ENCODE data around the gene CREBBP. TPM values are rescaled to one million over a fixed set of nuclear protein-coding genes. Genes with fewer than 3 reads are reported as not detected.
A peak's percentile ranks its signal among the peaks of the same experiment; 100 is the strongest.

CREBBP gene
- total RNA-seq, 1 donor from 2014 or later, result 109 TPM

DNA sequence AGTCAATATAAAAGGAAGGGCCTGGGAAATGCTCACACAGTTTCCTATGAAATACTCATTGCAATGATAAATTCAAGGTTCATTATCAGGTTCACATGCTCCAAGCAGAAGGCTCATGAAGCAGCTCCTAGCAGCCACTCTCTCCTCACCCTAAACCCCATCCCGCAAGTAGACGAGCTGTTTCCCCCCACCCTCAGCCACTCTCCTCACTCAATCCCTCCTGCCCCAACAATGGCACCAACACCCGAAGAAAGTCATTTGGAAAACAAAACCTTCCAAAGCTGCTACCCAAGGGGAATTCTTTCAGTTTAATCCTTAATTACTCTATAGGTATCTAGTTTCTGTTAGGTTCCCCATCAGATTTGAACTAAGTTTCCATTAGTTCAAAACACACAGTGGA is 69.7 kb downstream of the CREBBP start:
- TF ChIP-seq, protein P1, sequence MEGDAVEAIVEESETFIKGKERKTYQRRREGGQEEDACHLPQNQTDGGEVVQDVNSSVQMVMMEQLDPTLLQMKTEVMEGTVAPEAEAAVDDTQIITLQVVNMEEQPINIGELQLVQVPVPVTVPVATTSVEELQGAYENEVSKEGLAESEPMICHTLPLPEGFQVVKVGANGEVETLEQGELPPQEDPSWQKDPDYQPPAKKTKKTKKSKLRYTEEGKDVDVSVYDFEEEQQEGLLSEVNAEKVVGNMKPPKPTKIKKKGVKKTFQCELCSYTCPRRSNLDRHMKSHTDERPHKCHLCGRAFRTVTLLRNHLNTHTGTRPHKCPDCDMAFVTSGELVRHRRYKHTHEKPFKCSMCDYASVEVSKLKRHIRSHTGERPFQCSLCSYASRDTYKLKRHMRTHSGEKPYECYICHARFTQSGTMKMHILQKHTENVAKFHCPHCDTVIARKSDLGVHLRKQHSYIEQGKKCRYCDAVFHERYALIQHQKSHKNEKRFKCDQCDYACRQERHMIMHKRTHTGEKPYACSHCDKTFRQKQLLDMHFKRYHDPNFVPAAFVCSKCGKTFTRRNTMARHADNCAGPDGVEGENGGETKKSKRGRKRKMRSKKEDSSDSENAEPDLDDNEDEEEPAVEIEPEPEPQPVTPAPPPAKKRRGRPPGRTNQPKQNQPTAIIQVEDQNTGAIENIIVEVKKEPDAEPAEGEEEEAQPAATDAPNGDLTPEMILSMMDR (IDR thresholded peaks at IDR 0.05), result no peak
- Mint-ChIP-seq H3K9me3 (ENCODE audit: unreplicated experiment) (no peaks in the 10 kb centered on the region), H3K4me1 (ENCODE audit: unreplicated experiment) (peaks cover 10% of the 10 kb centered on the region), H3K27me3 (ENCODE audit: unreplicated experiment) (no peaks in the 10 kb centered on the region), H3K4me3 (ENCODE audit: unreplicated experiment) (no peak overlapping the region), H3K36me3 (ENCODE audit: unreplicated experiment) (peaks cover 29% of the 10 kb centered on the region), H3K27ac (ENCODE audit: unreplicated experiment) (no peak overlapping the region)
- DNase-seq (ENCODE audit: extremely low spot score, unreplicated experiment), result no peak

DNA sequence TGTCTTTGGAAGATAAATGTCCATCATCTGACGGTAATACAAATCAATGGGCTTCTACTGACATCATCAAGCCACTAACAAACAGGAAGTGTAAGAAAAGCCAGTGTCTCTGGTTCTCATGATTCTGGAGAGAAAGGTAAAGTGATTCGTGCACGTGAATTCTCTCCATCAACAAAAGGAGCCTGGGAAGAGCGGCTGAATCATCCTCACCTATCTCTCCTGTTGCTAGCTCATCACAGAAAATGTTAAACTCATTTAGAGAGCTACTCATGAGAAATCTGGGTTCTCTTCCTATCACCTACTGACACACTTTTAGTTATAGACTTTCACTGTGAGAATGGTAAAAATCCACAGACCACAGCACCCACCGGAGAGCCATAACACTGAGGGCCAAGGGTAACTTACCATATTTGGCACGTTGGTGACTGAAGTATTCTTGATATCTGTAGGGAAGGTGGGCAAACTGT is 70.3 kb downstream of the CREBBP start:
- Mint-ChIP-seq H3K4me1 (ENCODE audit: unreplicated experiment) (peaks cover 10% of the 10 kb centered on the region), H3K36me3 (ENCODE audit: unreplicated experiment) (peaks cover 29% of the 10 kb centered on the region), H3K9me3 (ENCODE audit: unreplicated experiment) (no peaks in the 10 kb centered on the region), H3K27ac (ENCODE audit: unreplicated experiment) (no peak overlapping the region), H3K27me3 (ENCODE audit: unreplicated experiment) (no peaks in the 10 kb centered on the region), H3K4me3 (ENCODE audit: unreplicated experiment) (no peak overlapping the region)
- TF ChIP-seq, protein P1 (IDR thresholded peaks at IDR 0.05), result no peak
- no peak for DNase-seq (ENCODE audit: extremely low spot score, unreplicated experiment)

DNA sequence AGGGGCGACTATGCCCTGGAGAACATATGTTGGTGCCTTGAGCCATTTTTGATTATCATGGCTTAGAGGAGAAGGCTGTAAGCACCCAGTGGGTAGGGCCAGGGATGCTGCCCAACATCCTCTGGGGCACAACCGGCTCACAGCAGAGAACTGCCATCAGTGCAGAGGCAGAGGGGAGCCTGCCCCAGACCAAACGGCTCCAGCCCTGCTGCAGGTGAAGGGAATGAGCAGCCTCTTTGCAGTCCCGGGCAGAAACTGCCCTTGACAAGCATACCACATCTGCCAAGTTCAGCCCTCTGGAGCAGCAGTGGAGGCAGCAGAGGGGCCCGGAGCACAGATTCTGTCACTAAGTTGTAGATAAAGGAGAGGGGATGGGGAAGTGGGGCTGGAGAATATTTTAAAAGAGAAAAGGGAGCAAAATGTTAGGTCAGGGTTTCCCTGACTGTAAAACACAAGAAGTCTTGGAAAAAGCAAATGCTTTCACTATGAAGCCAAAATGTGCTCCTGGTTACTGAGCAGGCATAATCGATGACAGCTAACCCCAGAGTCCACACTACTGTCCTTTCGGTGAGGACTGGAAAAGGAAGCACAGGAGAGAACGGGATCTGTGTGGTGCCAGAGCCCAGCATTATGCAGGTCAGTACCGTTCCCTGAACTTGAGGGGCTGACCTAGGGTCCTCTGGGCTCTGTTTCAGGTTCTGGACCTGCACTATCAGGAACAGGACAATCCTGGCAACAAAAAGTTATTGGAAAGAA is 72.0 kb downstream of the CREBBP start:
- Mint-ChIP-seq H3K27me3 (ENCODE audit: unreplicated experiment) (no peaks in the 10 kb centered on the region), H3K27ac (ENCODE audit: unreplicated experiment) (no peak overlapping the region), H3K9me3 (ENCODE audit: unreplicated experiment) (no peaks in the 10 kb centered on the region), H3K36me3 (ENCODE audit: unreplicated experiment) (peaks cover 29% of the 10 kb centered on the region), H3K4me3 (ENCODE audit: unreplicated experiment) (no peak overlapping the region), H3K4me1 (ENCODE audit: unreplicated experiment) (peaks cover 14% of the 10 kb centered on the region)
- TF ChIP-seq, protein P1 (IDR thresholded peaks at IDR 0.05), result no peak
- DNase-seq (ENCODE audit: extremely low spot score, unreplicated experiment), result peak; percentile 66

DNA sequence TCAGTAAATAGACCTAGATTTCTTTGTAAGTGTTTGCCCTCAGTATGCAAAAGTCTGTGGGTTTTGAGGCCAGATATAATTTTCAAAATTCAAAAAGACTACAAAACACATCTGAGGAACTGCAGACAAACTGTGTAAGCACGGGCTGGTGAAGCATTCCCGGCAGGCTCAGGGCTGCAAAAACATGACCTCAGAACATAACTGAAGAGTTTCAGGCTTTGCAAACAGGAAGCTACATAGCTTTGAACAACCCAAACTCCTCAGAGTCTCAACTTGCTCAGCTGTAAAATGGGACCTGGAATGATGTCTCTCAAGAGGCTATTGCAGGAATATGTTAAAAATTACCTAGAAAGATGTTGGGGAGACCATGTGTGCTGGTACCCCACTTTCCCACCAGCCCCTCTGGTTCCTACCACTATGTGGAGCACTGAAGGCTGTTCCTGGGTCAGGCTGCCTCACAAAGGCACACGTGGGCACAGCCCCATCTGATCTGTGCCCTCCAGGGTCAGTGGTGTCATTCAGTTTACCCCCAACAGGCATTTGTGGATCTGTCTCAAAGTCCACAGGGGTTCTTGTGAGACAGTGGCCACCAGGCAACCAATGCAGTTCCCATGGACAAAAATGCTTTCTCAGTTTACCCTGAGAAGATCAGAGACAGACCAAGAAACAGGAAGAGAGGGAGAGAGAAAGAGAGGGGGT is 72.9 kb downstream of the CREBBP start:
- no peaks in the 10 kb centered on the region for H3K27me3 Mint-ChIP-seq (ENCODE audit: unreplicated experiment)
- no peak overlapping the region for H3K4me3 Mint-ChIP-seq (ENCODE audit: unreplicated experiment)
- H3K27ac Mint-ChIP-seq (ENCODE audit: unreplicated experiment), result peak overlapping the region; percentile 41
- peaks cover 17% of the 10 kb centered on the region for H3K4me1 Mint-ChIP-seq (ENCODE audit: unreplicated experiment)
- no peak for DNase-seq (ENCODE audit: extremely low spot score, unreplicated experiment)
- no peaks in the 10 kb centered on the region for H3K9me3 Mint-ChIP-seq (ENCODE audit: unreplicated experiment)
- TF ChIP-seq, protein P1 (IDR thresholded peaks at IDR 0.05), result no peak
- H3K36me3 Mint-ChIP-seq (ENCODE audit: unreplicated experiment), result peaks cover 31% of the 10 kb centered on the region

DNA sequence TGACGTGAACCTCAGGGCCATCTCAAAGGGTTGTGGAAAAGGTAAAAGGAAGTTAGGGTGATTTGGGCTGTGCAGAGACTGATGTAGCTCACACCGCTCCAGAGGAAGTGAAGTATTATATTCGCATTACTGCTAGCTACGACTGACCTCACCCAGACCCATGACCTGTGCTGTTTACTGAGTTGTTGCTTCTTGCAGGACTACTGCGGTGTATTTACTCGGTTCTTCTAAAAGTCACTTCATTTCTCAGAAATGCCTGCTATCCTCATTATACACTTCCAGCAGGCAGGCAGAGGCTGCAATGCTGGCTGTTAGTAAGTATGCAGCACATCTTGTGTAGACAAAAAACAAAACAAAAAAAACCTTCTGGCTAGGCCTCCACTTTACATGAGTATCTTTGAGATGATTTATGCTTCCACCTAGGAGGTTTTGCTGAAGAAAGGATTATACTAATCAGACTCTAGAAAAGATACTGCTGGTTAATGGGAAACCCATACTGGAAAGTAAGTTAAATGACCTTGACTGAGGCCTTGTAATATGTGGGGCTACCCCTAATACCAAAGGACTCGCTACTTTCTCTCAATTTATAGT is 76.0 kb downstream of the CREBBP start:
- TF ChIP-seq, protein P1 (IDR thresholded peaks at IDR 0.05), result no peak

More for the DNA sequence above, 76.0 kb downstream of the CREBBP start:
- Mint-ChIP-seq H3K27ac (ENCODE audit: unreplicated experiment) (no peak overlapping the region), H3K4me3 (ENCODE audit: unreplicated experiment) (no peak overlapping the region), H3K27me3 (ENCODE audit: unreplicated experiment) (no peaks in the 10 kb centered on the region), H3K4me1 (ENCODE audit: unreplicated experiment) (peaks cover 19% of the 10 kb centered on the region), H3K36me3 (ENCODE audit: unreplicated experiment) (peaks cover 22% of the 10 kb centered on the region), H3K9me3 (ENCODE audit: unreplicated experiment) (no peaks in the 10 kb centered on the region)
- peak; percentile 27 for DNase-seq (ENCODE audit: extremely low spot score, unreplicated experiment)

All from osteocyte (in vitro differentiated cells).